OCI-LY7 (cell line): ENCODE results near the gene NR3C1. TPM values are rescaled to one million over a fixed set of nuclear protein-coding genes. Genes with fewer than 3 reads are reported as not detected.

Source experiments
- BruUV-seq: library from RNA; stranded (reverse); fragments of 400-500 nt; replicated peaks from 2 replicates; lab custom pipeline; 2021; lab: Mats Ljungman, UMichigan
- CTCF ChIA-PET: fragments of 300-600 bp; sonication (Branson Sonifier 250); formaldehyde crosslinking; loops from one replicate; lab custom pipeline; 2022; ENCODE audit warnings: antibody characterized with exemption; ENCODE audit not compliant: unreplicated experiment; lab: Charles Lee
- POLR2A ChIA-PET: fragments of 300-600 bp; sonication (Branson Sonifier 250); formaldehyde crosslinking; loops from one replicate; lab custom pipeline; 2022; ENCODE audit warnings: antibody characterized with exemption; lab: Charles Lee
- DNase-seq: peaks from one replicate; pipeline ENCODE4 v3.0.0-alpha.2; 2015; ENCODE audit warnings: low spot score
- H2AFZ ChIP-seq: fragments of 200-600 bp; sonication (generic), shearing (Covaris generic); 2 replicates; pipeline ENCODE4 v1.6.1; 2014; ENCODE audit warnings: mild to moderate bottlenecking, antibody characterized with exemption, low read length, moderate library complexity
- H3K27ac ChIP-seq: fragments of 200-600 bp; sonication (generic); 2 replicates; pipeline ENCODE4 v1.5.1; 2014; ENCODE audit warnings: mixed run types, low read depth, mild to moderate bottlenecking, moderate library complexity, low read length, inconsistent platforms; ENCODE audit not compliant: poor library complexity, severe bottlenecking
- H3K36me3 ChIP-seq: fragments of 200-600 bp; sonication (generic); 2 replicates; pipeline ENCODE4 v1.6.1; 2014; ENCODE audit warnings: mild to moderate bottlenecking, antibody characterized with exemption, low read length, moderate library complexity, mixed read lengths; ENCODE audit not compliant: insufficient read depth
- H3K4me1 ChIP-seq: fragments of 200-600 bp; sonication (generic); 2 replicates; pipeline ENCODE4 v1.5.1; 2014; ENCODE audit warnings: mild to moderate bottlenecking, low read length; ENCODE audit not compliant: insufficient read depth, poor library complexity, severe bottlenecking
- H3K4me2 ChIP-seq: fragments of 200-600 bp; sonication (generic); 2 replicates; pipeline ENCODE4 v1.6.1; 2014; ENCODE audit warnings: mild to moderate bottlenecking, low read length
- H3K4me3 ChIP-seq: fragments of 200-600 bp; sonication (generic); 2 replicates; pipeline ENCODE4 v1.5.1; 2014; ENCODE audit warnings: mild to moderate bottlenecking, low read depth, low read length; ENCODE audit not compliant: poor library complexity, severe bottlenecking
- H3K79me2 ChIP-seq: fragments of 200-600 bp; sonication (generic); 2 replicates; pipeline ENCODE4 v1.6.1; 2016; ENCODE audit warnings: low read depth, mild to moderate bottlenecking, low read length, moderate library complexity, mixed read lengths; ENCODE audit not compliant: insufficient read depth
- H3K9me2 ChIP-seq: fragments of 200-600 bp; sonication (generic); 2 replicates; pipeline ENCODE4 v1.6.1; 2016; ENCODE audit warnings: mild to moderate bottlenecking, low read length, mixed read lengths; ENCODE audit not compliant: insufficient read depth
- H3K9me3 ChIP-seq: fragments of 200-600 bp; sonication (generic); 2 replicates; pipeline ENCODE4 v1.6.1; 2014; ENCODE audit warnings: mild to moderate bottlenecking, mixed run types, low read length, mixed read lengths
- H4K20me1 ChIP-seq: fragments of 200-600 bp; sonication (generic); 2 replicates; pipeline ENCODE4 v1.6.1; 2014; ENCODE audit warnings: mild to moderate bottlenecking, antibody characterized with exemption, low read length, moderate library complexity, mixed read lengths; ENCODE audit not compliant: insufficient read depth
- CTCF ChIP-seq: fragments of 200-600 bp; sonication (generic); conservative IDR thresholded peaks from 2 replicates; pipeline ENCODE4 v1.5.1; 2014; ENCODE audit warnings: mild to moderate bottlenecking, antibody characterized with exemption, low read length, moderate library complexity, mixed read lengths
- EZH2phosphoT487 ChIP-seq: fragments of 200-600 bp; sonication (generic); IDR thresholded peaks from 2 replicates; pipeline ENCODE4 v1.6.1; 2018; ENCODE audit warnings: low read depth, borderline replicate concordance, mild to moderate bottlenecking, mixed run types, antibody characterized with exemption, low read length, moderate library complexity, mixed read lengths
- intact Hi-C: fragments of 100-400 bp; cut with micrococcal nuclease; formaldehyde crosslinking; loops from one replicate; pipeline ENCODE4 v1.10.0; 2022; ENCODE audit not compliant: unreplicated experiment
- total RNA-seq, 2 experiments: library from RNA; depleted of rRNA in 1 of 2; stranded (reverse); fragments of >200 nt in 1 of 2; shearing (Covaris generic) in 1 of 2; gene quantifications; 2 replicates each; pipeline ENCODE4 v1.2.3, GENCODE V29; 2014 to 2022

NR3C1 gene
- total RNA-seq, 2 experiments from 2014 or later, result 45.6 to 106 TPM

- BruUV-seq, result no TSS peak
- H3K79me2 ChIP-seq, result no peaks in the 10 kb centered on the region
- no peak for DNase-seq
- no peaks in the 10 kb centered on the region for H3K4me1 ChIP-seq
- POLR2A ChIA-PET, result interaction anchor here (0.6 kb wide), 1 partner anchor 767 kb away, joined by 5 read pairs; no protein-coding TSS in a partner anchor
- no peak overlapping the region for H3K27ac ChIP-seq
- no peak overlapping the region for H2AFZ ChIP-seq
- H3K4me3 ChIP-seq, result no peak overlapping the region
- CTCF ChIA-PET, result interaction anchor here (0.6 kb wide), 1 partner anchor 25 kb away, joined by 3 read pairs; no protein-coding TSS in a partner anchor
- H4K20me1 ChIP-seq, result no peaks in the 10 kb centered on the region
- no peak overlapping the region for H3K4me2 ChIP-seq
- intact Hi-C loops, result no loop called here
- H3K36me3 ChIP-seq, result no peaks in the 10 kb centered on the region
- no peaks in the 10 kb centered on the region for H3K9me3 ChIP-seq
- H3K9me2 ChIP-seq, result no peaks in the 10 kb centered on the region
- TF ChIP-seq EZH2phosphoT487 (no peak), CTCF (no peak)
Measured at GRCh38 chr5:143247134-143247815, 156.2 kb downstream of the NR3C1 start.

GRCh38 chr5:143245929-143246561 is 157.4 kb downstream of the NR3C1 start:
- TF ChIP-seq EZH2phosphoT487 (no peak), CTCF (no peak)
- no peak for DNase-seq
- no peaks in the 10 kb centered on the region for H3K9me2 ChIP-seq
- POLR2A ChIA-PET, result interaction anchor here (0.5 kb wide), 1 partner anchor 149 kb away, joined by 10 read pairs; no protein-coding TSS in a partner anchor
- CTCF ChIA-PET, result no interaction called here
- BruUV-seq, result no TSS peak
- H4K20me1 ChIP-seq, result no peaks in the 10 kb centered on the region
- no peaks in the 10 kb centered on the region for H3K9me3 ChIP-seq
- H2AFZ ChIP-seq, result no peak overlapping the region
- H3K79me2 ChIP-seq, result no peaks in the 10 kb centered on the region
- no peak overlapping the region for H3K27ac ChIP-seq
- no peak overlapping the region for H3K4me2 ChIP-seq
- H3K36me3 ChIP-seq, result no peaks in the 10 kb centered on the region
- no peaks in the 10 kb centered on the region for H3K4me1 ChIP-seq
- intact Hi-C loops, result no loop called here
- H3K4me3 ChIP-seq, result no peak overlapping the region

DNA sequence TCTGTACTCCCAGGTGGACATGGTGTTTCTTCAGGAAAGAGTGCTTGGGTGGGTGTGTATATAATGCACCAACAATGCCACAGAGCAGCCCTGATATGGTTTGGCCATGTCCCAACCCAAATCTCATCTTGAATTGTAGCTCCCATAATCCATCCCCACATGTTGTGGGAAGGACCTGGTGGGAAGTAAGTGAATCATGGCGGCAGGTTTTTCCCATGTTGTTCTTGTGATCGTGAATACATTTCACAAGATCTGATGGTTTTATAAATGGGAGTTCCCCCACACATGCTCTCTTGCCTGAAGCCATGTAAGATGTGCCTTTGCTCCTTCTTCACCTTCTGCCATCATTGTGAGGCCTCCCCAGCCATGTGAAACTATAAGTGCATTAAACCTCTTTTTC is 158.5 kb downstream of the NR3C1 start:
- H2AFZ ChIP-seq, result no peak overlapping the region
- BruUV-seq, result no TSS peak

More for the DNA sequence above, 158.5 kb downstream of the NR3C1 start:
- CTCF ChIA-PET, result no interaction called here
- Histone ChIP-seq H3K4me1 (no peaks in the 10 kb centered on the region), H3K4me3 (no peak overlapping the region), H3K9me2 (no peaks in the 10 kb centered on the region), H3K79me2 (no peaks in the 10 kb centered on the region), H3K9me3 (no peaks in the 10 kb centered on the region), H3K36me3 (no peaks in the 10 kb centered on the region), H3K27ac (no peak overlapping the region), H4K20me1 (no peaks in the 10 kb centered on the region), H3K4me2 (no peak overlapping the region)
- intact Hi-C loops, result no loop called here
- POLR2A ChIA-PET, result interaction anchor here (1.3 kb wide), 1 partner anchor 20 kb away, joined by 3 read pairs; no protein-coding TSS in a partner anchor
- DNase-seq, result no peak
- TF ChIP-seq CTCF (no peak), EZH2phosphoT487 (no peak)
